Fibroblast of lung (primary cell): ENCODE data around the gene TENT5A. TPM values are rescaled to one million over a fixed set of nuclear protein-coding genes. Genes with fewer than 3 reads are reported as not detected.

ENCODE experiments used
- DNase-seq, 2 donors: peaks; one replicate each; pipeline versions ENCODE4 v3.0.0 to v3.0.0-alpha.2; 2010; ENCODE audit warnings: low read depth in 2 of 2
- H2AFZ ChIP-seq: 2 replicates; pipeline ENCODE4 v1.5.1; 2012; ENCODE audit warnings: low read length, control low read depth, inconsistent platforms
- H3K27ac ChIP-seq: 2 replicates; pipeline ENCODE4 v1.5.1; 2011; ENCODE audit warnings: low read length, control low read depth; ENCODE audit not compliant: insufficient read depth
- H3K27me3 ChIP-seq: 2 replicates; pipeline ENCODE4 v1.5.1; 2011; ENCODE audit warnings: mild to moderate bottlenecking, low read length; ENCODE audit not compliant: control insufficient read depth, insufficient read depth
- H3K36me3 ChIP-seq: 2 replicates; pipeline ENCODE4 v1.5.1; 2011; ENCODE audit warnings: low read length; ENCODE audit not compliant: control insufficient read depth, insufficient read depth
- H3K4me1 ChIP-seq: 2 replicates; pipeline ENCODE4 v1.5.1; 2011; ENCODE audit warnings: low read length; ENCODE audit not compliant: control insufficient read depth, insufficient read depth; ENCODE audit errors: extremely low read depth
- H3K4me2 ChIP-seq: 2 replicates; pipeline ENCODE4 v1.5.1; 2011; ENCODE audit warnings: low read length, control low read depth; ENCODE audit not compliant: insufficient read depth; ENCODE audit errors: extremely low read depth
- H3K4me3 ChIP-seq, 4 experiments: fragments of 200-600 bp in 1 of 4; sonication (generic) in 1 of 4; replicated peaks in 1 of 4; 2 replicates each; pipeline ENCODE4 v1.5.1; 2011 to 2016; ENCODE audit warnings: low read length in 4 of 4, low read depth in 3 of 4, mild to moderate bottlenecking in 3 of 4, control low read depth in 2 of 4, inconsistent platforms in 1 of 4, mixed read lengths in 1 of 4; ENCODE audit not compliant: insufficient read depth in 1 of 4; ENCODE audit errors: control extremely low read depth in 1 of 4
- H3K79me2 ChIP-seq: 2 replicates; pipeline ENCODE4 v1.5.1; 2012; ENCODE audit warnings: mild to moderate bottlenecking, low read length, inconsistent platforms; ENCODE audit not compliant: control insufficient read depth, insufficient read depth
- H3K9ac ChIP-seq: 2 replicates; pipeline ENCODE4 v1.5.1; 2011; ENCODE audit warnings: mild to moderate bottlenecking, low read length, control low read depth; ENCODE audit not compliant: insufficient read depth
- H3K9me3 ChIP-seq: 2 replicates; pipeline ENCODE4 v1.5.1; 2012; ENCODE audit warnings: low read depth, low read length; ENCODE audit not compliant: control insufficient read depth, insufficient read depth
- H4K20me1 ChIP-seq: 2 replicates; pipeline ENCODE4 v1.5.1; 2011; ENCODE audit warnings: low read length; ENCODE audit not compliant: control insufficient read depth, insufficient read depth; ENCODE audit errors: extremely low read depth
- CTCF ChIP-seq, 2 donors: IDR thresholded peaks in 1 of 2; conservative IDR thresholded peaks in 1 of 2; 1 replicate in 1 of 2; 2 replicates in 1 of 2; pipeline ENCODE4 v1.5.1; 2011 to 2012; ENCODE audit warnings: low read length in 2 of 2, control low read depth in 1 of 2, inconsistent platforms in 1 of 2, low read depth in 1 of 2, mild to moderate bottlenecking in 1 of 2
- EZH2 ChIP-seq: IDR thresholded peaks from 2 replicates; pipeline ENCODE4 v1.5.1; 2012; ENCODE audit warnings: low read length, control low read depth, mild to moderate bottlenecking; ENCODE audit errors: missing control alignments
- polyA plus RNA-seq, 2 donors: library from polyadenylated mRNA; depleted of rRNA in 1 of 2; stranded (reverse) in 1 of 2; unstranded in 1 of 2; fragments of >200 nt; gene quantifications; 2 replicates each; pipeline ENCODE4 v1.2.1, GENCODE V29; 2011 to 2012; ENCODE audit warnings: missing spikeins in 1 of 2
- total RNA-seq: library from RNA; depleted of rRNA; stranded (reverse); fragments of >200 nt; gene quantifications from 2 replicates; pipeline ENCODE4 v1.2.1, GENCODE V29; 2014

The TENT5A gene
- total and polyA plus RNA-seq, 2 donors (not counting 1 experiment from before 2014, with no cell fraction given), result 8.3 to 24.6 TPM

- no peak overlapping the region for H2AFZ ChIP-seq
- no peak overlapping the region for H3K4me3 ChIP-seq
- no peaks in the 10 kb centered on the region for H3K27me3 ChIP-seq
- H3K79me2 ChIP-seq, result no peaks in the 10 kb centered on the region
- no peak overlapping the region for H3K9ac ChIP-seq
- H3K9me3 ChIP-seq, result no peaks in the 10 kb centered on the region
- H4K20me1 ChIP-seq, result no peaks in the 10 kb centered on the region
- H3K36me3 ChIP-seq, result no peaks in the 10 kb centered on the region
- TF ChIP-seq CTCF (conservative IDR thresholded peaks at IDR 0.05 in 1 of 2, IDR thresholded peaks at IDR 0.05 in 1 of 2; ENCODE audit: low read depth in 1 of 2, low read length in 2 of 2) (no peak), EZH2 (no peak)
- DNase-seq, result no peak
- H3K4me1 ChIP-seq, result no peaks in the 10 kb centered on the region
- no peak overlapping the region for H3K4me2 ChIP-seq
- no peak overlapping the region for H3K27ac ChIP-seq
These were observed 39.3 kb upstream of the TENT5A start for GRCh38 chr6:81791756-81792155.

DNA sequence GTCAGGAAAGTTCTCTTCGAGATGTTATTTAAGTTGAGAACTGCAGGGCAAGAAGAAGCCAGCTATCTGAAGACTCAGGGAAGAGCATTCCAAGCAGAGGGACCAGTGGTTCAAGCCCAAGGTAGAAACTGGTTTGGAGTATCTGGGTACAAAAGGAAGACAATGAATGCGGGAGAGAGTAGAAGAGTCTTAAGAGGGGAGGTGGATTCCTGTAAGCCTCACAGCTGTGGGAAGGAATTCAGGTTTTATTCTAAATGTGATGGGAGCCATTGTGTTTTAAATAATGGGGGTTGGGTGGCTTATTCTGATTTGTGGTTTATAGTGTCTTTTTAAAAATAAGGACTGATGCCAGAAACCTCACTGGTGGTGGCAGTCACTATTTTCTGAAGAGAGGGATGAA lies 37.6 kb upstream of the TENT5A start:
- H3K79me2 ChIP-seq, result no peaks in the 10 kb centered on the region
- H3K9ac ChIP-seq, result no peak overlapping the region
- no peak overlapping the region for H2AFZ ChIP-seq
- no peak for DNase-seq
- H3K4me1 ChIP-seq, result no peaks in the 10 kb centered on the region
- no peak overlapping the region for H3K27ac ChIP-seq
- no peak overlapping the region for H3K4me2 ChIP-seq
- TF ChIP-seq CTCF (conservative IDR thresholded peaks at IDR 0.05 in 1 of 2, IDR thresholded peaks at IDR 0.05 in 1 of 2; ENCODE audit: low read depth in 1 of 2, low read length in 2 of 2), result no peak
- no peaks in the 10 kb centered on the region for H4K20me1 ChIP-seq
- no peaks in the 10 kb centered on the region for H3K9me3 ChIP-seq
- H3K4me3 ChIP-seq, result no peak overlapping the region
- no peaks in the 10 kb centered on the region for H3K36me3 ChIP-seq
- H3K27me3 ChIP-seq, result no peaks in the 10 kb centered on the region

DNA sequence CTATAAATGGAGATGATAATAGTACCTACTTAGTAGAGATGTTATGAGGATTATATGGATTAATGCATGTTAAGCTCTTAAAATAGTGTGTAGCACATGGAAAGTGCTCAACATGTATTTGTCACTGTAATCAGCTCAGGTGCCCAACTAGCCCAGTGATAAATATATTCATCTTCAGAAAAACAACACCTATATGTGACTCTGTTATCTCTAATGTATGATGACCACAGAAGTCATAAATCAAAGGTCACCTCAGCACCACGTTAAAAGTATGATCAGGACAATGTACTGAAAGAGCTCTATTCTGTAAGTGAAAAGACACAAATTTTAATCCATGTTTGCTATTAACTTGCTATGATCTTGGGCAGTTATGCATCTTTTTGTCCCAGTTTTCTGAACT lies 36.8 kb upstream of the TENT5A start:
- no peak overlapping the region for H2AFZ ChIP-seq
- H3K36me3 ChIP-seq, result no peaks in the 10 kb centered on the region
- no peaks in the 10 kb centered on the region for H3K9me3 ChIP-seq
- TF ChIP-seq CTCF (conservative IDR thresholded peaks at IDR 0.05 in 1 of 2, IDR thresholded peaks at IDR 0.05 in 1 of 2; ENCODE audit: low read depth in 1 of 2, low read length in 2 of 2), result no peak
- no peak for TF ChIP-seq EZH2
- H3K27ac ChIP-seq, result no peak overlapping the region
- no peak overlapping the region for H3K4me3 ChIP-seq
- no peak for DNase-seq
- no peaks in the 10 kb centered on the region for H4K20me1 ChIP-seq
- H3K4me2 ChIP-seq, result no peak overlapping the region
- H3K27me3 ChIP-seq, result no peaks in the 10 kb centered on the region
- no peaks in the 10 kb centered on the region for H3K4me1 ChIP-seq
- no peak overlapping the region for H3K9ac ChIP-seq
- H3K79me2 ChIP-seq, result no peaks in the 10 kb centered on the region
